ENCODE measurements around the gene CT47A1. TPM values are rescaled to one million over a fixed set of nuclear protein-coding genes. Genes with fewer than 3 reads are reported as not detected.
"Not testable (repeated sequence)": the region's sequence is repeated elsewhere in the genome, so short reads cannot be mapped to it uniquely, and the experiment has no call there.

The CT47A1 gene
- total RNA-seq, result not detected
- long read RNA-seq, result 0 reads

DNA sequence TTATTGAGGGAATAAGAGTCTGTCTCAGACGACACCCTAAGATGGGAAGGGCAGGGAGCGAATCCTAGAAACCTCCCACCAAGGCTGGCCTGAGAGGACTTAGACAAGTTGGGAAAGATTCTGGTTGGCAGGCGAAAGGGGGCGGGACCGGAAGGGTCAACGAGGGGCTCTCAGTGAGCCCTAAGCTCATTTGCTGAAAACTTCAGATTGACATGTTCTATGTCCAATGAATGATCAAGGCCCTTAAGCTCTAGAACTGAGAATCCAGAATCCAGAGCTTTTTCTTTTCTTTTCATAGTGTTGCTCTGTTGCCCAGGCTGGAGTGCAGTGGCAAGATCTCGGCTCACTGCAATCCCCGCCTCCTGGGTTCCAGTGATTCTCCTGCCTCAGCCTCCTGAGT lies at the start of gene CT47A1:
TSS of gene CT47A1 (minus strand) at position 101 of the 400 bp plus-strand sequence. CDS start 231 bp downstream, outside the sequence.
- ATAC-seq; DNase-seq; intact Hi-C loops (cut with DNase I, micrococcal nuclease): not testable (repeated sequence)

GRCh38 chrX:121032531-121032930 lies 47.0 kb upstream of the CT47A1 start:
- DNase-seq (no peak), ATAC-seq (no peak)
- intact Hi-C loops (cut with DNase I, micrococcal nuclease), result no loop called here

DNA sequence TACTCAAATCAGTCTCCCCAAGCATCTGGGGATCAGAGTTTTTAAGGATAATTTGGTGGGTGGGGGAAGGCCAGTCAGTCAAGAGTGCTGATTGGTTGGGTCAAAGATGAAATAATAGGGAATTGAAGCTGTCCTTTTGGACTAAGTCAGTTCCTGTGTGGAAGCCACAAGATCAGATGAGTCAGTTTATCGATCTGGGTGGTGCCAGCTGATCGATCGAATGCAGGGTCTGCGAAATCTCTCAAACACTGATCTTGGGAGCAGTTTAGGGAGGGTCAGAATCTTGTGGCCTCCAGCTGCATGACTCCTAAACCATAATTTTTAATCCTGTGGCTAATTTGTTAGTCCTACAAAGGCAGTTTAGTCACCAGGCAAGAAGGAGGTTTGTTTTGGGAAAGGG lies 44.5 kb upstream of the CT47A1 start:
- DNase-seq, result no peak

DNA sequence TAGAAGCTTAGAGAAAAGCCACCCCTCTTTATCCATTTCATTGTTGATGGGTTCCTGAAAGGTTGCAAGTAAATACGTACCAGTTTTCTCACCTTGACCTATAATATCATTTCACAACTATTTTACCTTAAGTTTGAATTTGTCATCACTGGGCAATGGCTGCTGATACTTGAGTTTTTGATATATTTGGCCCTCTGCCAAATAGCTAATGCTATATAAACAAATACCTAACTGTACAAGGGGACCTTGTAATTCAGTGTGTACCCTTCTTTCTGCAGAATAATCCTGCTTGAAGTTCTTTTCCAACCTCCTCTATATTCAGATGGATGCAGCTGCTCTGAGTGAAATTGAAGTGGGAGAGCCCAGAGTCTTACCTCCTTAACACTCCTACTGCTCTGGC lies 42.9 kb upstream of the CT47A1 start:
- no peak for DNase-seq
- intact Hi-C loops (cut with DNase I, micrococcal nuclease), result no loop called here
- ATAC-seq, result no peak

More for the DNA sequence above, 44.5 kb upstream of the CT47A1 start:
- intact Hi-C loops (cut with DNase I, micrococcal nuclease), result no loop called here
- no peak for ATAC-seq

DNA sequence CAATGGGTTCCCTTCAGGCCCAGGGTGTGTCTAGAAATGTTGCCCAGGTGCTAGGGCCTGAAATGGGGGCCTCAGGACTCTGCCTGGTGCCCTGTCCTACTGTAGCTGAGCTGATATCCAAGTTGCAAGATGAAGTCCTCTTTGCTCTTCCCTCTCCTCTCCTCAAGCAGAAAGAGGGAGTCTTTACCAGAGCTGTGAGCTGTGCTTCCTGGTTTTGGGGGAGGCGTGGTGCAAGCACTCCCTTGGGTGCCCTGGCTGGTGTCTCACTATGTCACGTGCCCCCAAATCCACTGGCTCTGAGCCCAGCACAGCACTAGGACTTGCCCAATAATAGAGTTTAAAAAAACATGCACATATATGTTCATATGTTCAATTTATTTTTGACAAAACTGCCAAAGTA lies 29.3 kb upstream of the CT47A1 start:
- DNase-seq (no peak), ATAC-seq (no peak)
- intact Hi-C loops (cut with DNase I, micrococcal nuclease), result no loop called here

- intact Hi-C loops (cut with DNase I, micrococcal nuclease), result no loop called here
These were observed 28.4 kb upstream of the CT47A1 start for GRCh38 chrX:121013897-121014455.

DNA sequence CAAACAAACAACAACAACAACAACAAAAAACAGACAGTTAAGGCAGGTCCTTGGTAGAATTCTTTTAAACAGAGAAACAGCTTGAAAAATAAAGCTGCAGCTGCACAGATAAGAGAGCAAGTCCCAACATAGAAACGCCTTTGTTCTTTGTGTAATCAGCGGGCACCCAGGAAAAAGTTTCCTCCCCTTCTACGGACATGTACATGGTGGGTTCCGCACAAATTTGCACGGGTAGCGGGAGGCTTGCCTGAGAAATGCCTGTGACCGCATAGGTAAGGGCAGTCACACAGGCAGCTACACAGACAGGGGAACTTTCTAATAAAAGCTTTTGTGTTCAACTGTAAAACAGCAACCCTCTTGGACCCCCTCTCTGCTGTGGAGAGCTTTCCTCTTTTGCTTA lies 25.7 kb upstream of the CT47A1 start:
- no peak for DNase-seq
- intact Hi-C loops (cut with DNase I, micrococcal nuclease), result no loop called here

More at GRCh38 chrX:121013897-121014455, 28.4 kb upstream of the CT47A1 start:
- no peak for DNase-seq
- no peak for ATAC-seq

DNA sequence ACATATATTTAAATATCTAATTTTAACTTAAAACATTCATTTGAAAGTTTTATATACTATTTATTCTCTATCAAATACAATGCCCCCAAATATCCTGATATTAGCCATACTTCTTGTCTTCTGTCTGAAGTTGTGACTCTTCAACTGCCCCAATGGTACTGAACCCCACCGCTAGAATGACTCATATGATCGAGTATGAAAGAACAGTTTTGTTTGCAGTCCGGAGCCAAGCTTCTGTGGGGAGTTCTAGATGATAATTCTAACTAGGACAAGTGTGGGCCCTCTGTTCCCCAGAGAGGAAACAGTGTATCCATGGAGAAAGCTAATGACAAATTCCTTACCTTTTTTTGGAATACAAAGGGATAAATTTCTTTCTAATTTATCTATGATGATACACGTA lies 24.7 kb upstream of the CT47A1 start:
- ATAC-seq (no peak), DNase-seq (no peak)
- intact Hi-C loops (cut with DNase I, micrococcal nuclease), result no loop called here

More for the DNA sequence above, 25.7 kb upstream of the CT47A1 start:
- no peak for ATAC-seq

GRCh38 chrX:121009764-121010163 lies 24.2 kb upstream of the CT47A1 start:
- intact Hi-C loops (cut with DNase I, micrococcal nuclease), result no loop called here
- ATAC-seq (no peak), DNase-seq (no peak)

GRCh38 chrX:121008920-121009319 lies 23.4 kb upstream of the CT47A1 start:
- intact Hi-C loops (cut with DNase I, micrococcal nuclease), result no loop called here
- ATAC-seq, result no peak
- DNase-seq, result no peak

GRCh38 chrX:121000589-121000988 lies 15.0 kb upstream of the CT47A1 start:
- no peak for DNase-seq
- intact Hi-C loops (cut with DNase I, micrococcal nuclease), result no loop called here
- ATAC-seq, result no peak

DNA sequence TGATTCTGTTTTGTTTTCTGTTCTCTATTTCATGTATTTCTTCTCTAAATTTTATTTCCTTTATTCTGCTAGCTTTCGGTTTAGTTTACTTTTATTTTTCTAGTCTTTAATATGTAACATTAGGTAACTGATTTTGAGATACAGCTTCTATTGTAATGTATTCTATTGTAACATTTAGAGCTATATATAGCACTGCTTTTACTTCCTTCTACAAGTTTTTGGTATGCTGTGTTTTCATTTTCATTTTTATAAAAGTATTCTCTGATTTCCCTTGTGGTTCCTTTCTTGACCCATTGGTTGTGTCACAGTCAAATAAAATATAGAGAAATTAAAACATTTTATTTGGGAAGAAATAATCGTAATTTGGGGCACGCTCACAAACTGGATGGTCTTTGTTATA lies 13.9 kb upstream of the CT47A1 start:
- intact Hi-C loops (cut with DNase I, micrococcal nuclease), result no loop called here
- no peak for ATAC-seq
- no peak for DNase-seq

DNA sequence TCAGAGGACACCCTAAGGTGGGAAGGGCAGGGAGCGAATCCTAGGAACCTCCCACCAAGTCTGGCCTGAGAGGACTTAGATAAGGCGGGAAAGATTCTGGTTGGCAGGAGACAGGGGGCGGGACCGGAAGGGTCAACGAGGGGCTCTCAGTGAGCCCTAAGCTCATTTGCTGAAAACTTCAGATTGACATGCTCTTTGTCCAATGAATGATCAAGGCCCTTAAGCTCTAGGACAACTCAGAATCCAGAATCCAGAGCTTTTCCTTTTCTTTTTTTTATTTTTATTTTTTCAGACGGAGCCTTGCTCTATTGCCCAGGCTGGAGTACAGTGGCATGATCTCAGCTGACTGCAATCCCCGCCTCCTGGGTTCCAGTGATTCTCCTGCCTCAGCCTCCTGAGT lies 29.1 kb downstream of the CT47A1 start, which contains the start of gene CT47A7:
TSS of gene CT47A7 (minus strand) at position 101 of the 400 bp plus-strand sequence. CDS start 255 bp downstream, outside the sequence.
- intact Hi-C loops (cut with DNase I, micrococcal nuclease); DNase-seq; ATAC-seq: not testable (repeated sequence)

Other genes starting within 250 kb of the CT47A1 start
- not detected for gene CT47B1, start 109.9 kb downstream of the CT47A1 start, total RNA-seq
- gene CT47A11, start 48.6 kb downstream of the CT47A1 start, total RNA-seq, result not detected
- gene CT47A10, start 43.7 kb downstream of the CT47A1 start, total RNA-seq, result not detected
- gene CT47A9, start 38.9 kb downstream of the CT47A1 start, total RNA-seq, result not detected
- not detected for gene CT47A8, start 34.0 kb downstream of the CT47A1 start, total RNA-seq
- gene CT47A7, start 29.2 kb downstream of the CT47A1 start, total RNA-seq, result not detected
- not detected for gene CT47A6, start 24.3 kb downstream of the CT47A1 start, total RNA-seq
- not detected for gene CT47A5, start 19.4 kb downstream of the CT47A1 start, total RNA-seq
- gene CT47A4, start 14.6 kb downstream of the CT47A1 start, total RNA-seq, result not detected
- gene CT47A3, start 9.7 kb downstream of the CT47A1 start, total RNA-seq, result not detected
- not detected for gene CT47A2, start 4.8 kb downstream of the CT47A1 start, total RNA-seq
- gene GLUD2, start 61.9 kb upstream of the CT47A1 start, total RNA-seq, result under 1 TPM; 0.37 to 0.89 TPM

Measured in left colon (tissue), 2 donors.